D721Med (cell line): ENCODE results near the gene TMLHE.
"Not testable (repeated sequence)": the region's sequence is repeated elsewhere in the genome, so short reads cannot be mapped to it uniquely, and the experiment has no call there.

ENCODE experiments used
- DNase-seq: peaks from one replicate; pipeline ENCODE4 v3.0.0; 2011; ENCODE audit warnings: low spot score; ENCODE audit not compliant: insufficient read length
- FAIRE-seq: peaks from 2 replicates; lab custom pipeline; 2011; peaks lifted over from hg19 to GRCh38; lab: Jason Lieb, UNC
- CTCF ChIP-seq: IDR thresholded peaks from 2 replicates; pipeline ENCODE4 v1.5.1; 2012; ENCODE audit warnings: mild to moderate bottlenecking, control low read depth; ENCODE audit not compliant: insufficient read depth; ENCODE audit errors: missing control alignments

Gene TMLHE

GRCh38 chrX:155577682-155578081, 35.1 kb downstream of the TMLHE start:
- DNase-seq (no peak), FAIRE-seq (no peak)
- no peak for TF ChIP-seq CTCF

- TF ChIP-seq CTCF = no peak
- FAIRE-seq (no peak), DNase-seq (no peak)
These were observed 49.7 kb downstream of the TMLHE start for GRCh38 chrX:155563099-155563498.

GRCh38 chrX:155544881-155545280, 67.9 kb downstream of the TMLHE start:
- no peak for TF ChIP-seq CTCF
- FAIRE-seq (no peak), DNase-seq (no peak)

- DNase-seq = no peak
- TF ChIP-seq CTCF = no peak
- no peak for FAIRE-seq
These were observed 76.9 kb downstream of the TMLHE start for GRCh38 chrX:155535866-155536265.

- DNase-seq (no peak), FAIRE-seq (no peak)
- TF ChIP-seq CTCF = no peak
These were observed 78.0 kb downstream of the TMLHE start for GRCh38 chrX:155534800-155535199.

- not testable (repeated sequence) for FAIRE-seq, DNase-seq
These were observed 85.7 kb downstream of the TMLHE start for GRCh38 chrX:155527023-155527422.

- FAIRE-seq (no peak), DNase-seq (no peak)
- no peak for TF ChIP-seq CTCF
These were observed 98.5 kb downstream of the TMLHE start for GRCh38 chrX:155514225-155514624.

GRCh38 chrX:155505296-155505695, 107.5 kb downstream of the TMLHE start:
- TF ChIP-seq CTCF = no peak
- no peak for FAIRE-seq
- DNase-seq = no peak

- not testable (repeated sequence) for FAIRE-seq, DNase-seq
These were observed 117.6 kb downstream of the TMLHE start for GRCh38 chrX:155495134-155495533.

- FAIRE-seq = not testable (repeated sequence)
These were observed 121.3 kb downstream of the TMLHE start for GRCh38 chrX:155491421-155491820.

GRCh38 chrX:155477136-155477535, 135.6 kb downstream of the TMLHE start:
- not testable (repeated sequence) for FAIRE-seq, DNase-seq

More at GRCh38 chrX:155491421-155491820, 121.3 kb downstream of the TMLHE start:
- DNase-seq = not testable (repeated sequence)
